ENCODE measurements around the gene FKBP4. TPM values are rescaled to one million over a fixed set of nuclear protein-coding genes. Genes with fewer than 3 reads are reported as not detected.

Gene FKBP4
- polyA plus RNA-seq, 1 donor (not counting 4 experiments of a cell fraction or from before 2014, with no cell fraction given), result 80.8 TPM

- no peaks in the 10 kb centered on the region for H3K79me2 ChIP-seq (ENCODE audit: control insufficient read depth, insufficient read depth, low read length)
- no peaks in the 10 kb centered on the region for H4K20me1 ChIP-seq (ENCODE audit: control insufficient read depth, extremely low read depth, insufficient read depth, low read length)
- H2AFZ ChIP-seq (ENCODE audit: control insufficient read depth, low read length), result no peak overlapping the region
- H3K27me3 ChIP-seq (ENCODE audit: control insufficient read depth, extremely low read depth, insufficient read depth, low read length), result no peaks in the 10 kb centered on the region
- H3K36me3 ChIP-seq (ENCODE audit: control insufficient read depth in 2 of 2, extremely low read depth in 1 of 2, insufficient read depth in 2 of 2, low read length in 2 of 2), result peaks cover 0 to 1% of the 10 kb centered on the region in 2 experiments
- no peaks in the 10 kb centered on the region for H3K9me1 ChIP-seq (ENCODE audit: control insufficient read depth, extremely low read depth, insufficient read depth, low read length)
- DNase-seq (ENCODE audit: low read depth, low spot score) (no peak), FAIRE-seq (no peak)
- no peaks in the 10 kb centered on the region for H3K9me3 ChIP-seq (ENCODE audit: control insufficient read depth, low read depth, low read length)
- dilution Hi-C loops (cut with MboI; ENCODE audit: extremely low pct_ligation_motif_present, low sequenced_read_pairs), result no loop called here
- no peak overlapping the region for H3K4me3 ChIP-seq (ENCODE audit: control insufficient read depth in 2 of 3, extremely low read depth in 1 of 3, insufficient read depth in 2 of 3, low read depth in 1 of 3, low read length in 3 of 3)
- no peak overlapping the region for H3K4me2 ChIP-seq (ENCODE audit: control insufficient read depth, extremely low read depth, insufficient read depth, low read depth, low read length)
- H3K4me1 ChIP-seq (ENCODE audit: control insufficient read depth, extremely low read depth, insufficient read depth, low read length), result no peaks in the 10 kb centered on the region
- no peak overlapping the region for H3K27ac ChIP-seq (ENCODE audit: control insufficient read depth, insufficient read depth, low read length)
- H3K9ac ChIP-seq (ENCODE audit: control insufficient read depth, extremely low read depth, insufficient read depth, low read length), result no peak overlapping the region
- TF ChIP-seq CTCF (optimal IDR thresholded peaks at IDR 0.05 in 1 of 3, IDR thresholded peaks at IDR 0.05 in 1 of 3, conservative IDR thresholded peaks at IDR 0.05 in 1 of 3; ENCODE audit: extremely low read depth in 1 of 3, insufficient read depth in 2 of 3, low read length in 3 of 3), result no peak
- TF ChIP-seq EZH2 (IDR thresholded peaks at IDR 0.05; ENCODE audit: low read length), result no peak
Observed at GRCh38 chr12:2842948-2843347, 48.2 kb downstream of the FKBP4 start.

- Histone ChIP-seq H3K4me1 (ENCODE audit: control insufficient read depth, extremely low read depth, insufficient read depth, low read length) (no peaks in the 10 kb centered on the region), H3K9me3 (ENCODE audit: control insufficient read depth, low read depth, low read length) (no peaks in the 10 kb centered on the region), H3K36me3 (ENCODE audit: control insufficient read depth in 2 of 2, extremely low read depth in 1 of 2, insufficient read depth in 2 of 2, low read length in 2 of 2) (peaks cover 0 to 1% of the 10 kb centered on the region in 2 experiments), H3K27me3 (ENCODE audit: control insufficient read depth, extremely low read depth, insufficient read depth, low read length) (no peaks in the 10 kb centered on the region), H2AFZ (ENCODE audit: control insufficient read depth, low read length) (no peak overlapping the region), H3K9me1 (ENCODE audit: control insufficient read depth, extremely low read depth, insufficient read depth, low read length) (no peaks in the 10 kb centered on the region), H4K20me1 (ENCODE audit: control insufficient read depth, extremely low read depth, insufficient read depth, low read length) (no peaks in the 10 kb centered on the region), H3K9ac (ENCODE audit: control insufficient read depth, extremely low read depth, insufficient read depth, low read length) (no peak overlapping the region), H3K79me2 (ENCODE audit: control insufficient read depth, insufficient read depth, low read length) (no peaks in the 10 kb centered on the region), H3K4me3 (ENCODE audit: control insufficient read depth in 2 of 3, extremely low read depth in 1 of 3, insufficient read depth in 2 of 3, low read depth in 1 of 3, low read length in 3 of 3) (no peak overlapping the region), H3K27ac (ENCODE audit: control insufficient read depth, insufficient read depth, low read length) (no peak overlapping the region), H3K4me2 (ENCODE audit: control insufficient read depth, extremely low read depth, insufficient read depth, low read depth, low read length) (no peak overlapping the region)
- TF ChIP-seq EZH2 (IDR thresholded peaks at IDR 0.05; ENCODE audit: low read length) (no peak), CTCF (optimal IDR thresholded peaks at IDR 0.05 in 1 of 3, IDR thresholded peaks at IDR 0.05 in 1 of 3, conservative IDR thresholded peaks at IDR 0.05 in 1 of 3; ENCODE audit: extremely low read depth in 1 of 3, insufficient read depth in 2 of 3, low read length in 3 of 3) (no peak)
- DNase-seq (ENCODE audit: low read depth, low spot score) (no peak), FAIRE-seq (no peak)
- dilution Hi-C loops (cut with MboI; ENCODE audit: extremely low pct_ligation_motif_present, low sequenced_read_pairs), result no loop called here
Observed at GRCh38 chr12:2844786-2845185, 50.0 kb downstream of the FKBP4 start.

Data from keratinocyte (primary cell).